ENCODE results near the gene EEPD1. TPM values are rescaled to one million over a fixed set of nuclear protein-coding genes. Genes with fewer than 3 reads are reported as not detected.
"Not testable (repeated sequence)": the region's sequence is repeated elsewhere in the genome, so short reads cannot be mapped to it uniquely, and the experiment has no call there.

EEPD1 gene
- 1.6 and 2.5 TPM in 2 replicates for polyA plus RNA-seq (2011; rRNA removed)
- polyA minus RNA-seq (2011; rRNA and poly(A)+ RNA removed) = 1.6 and 2.5 TPM in 2 replicates

- H3K27me3 ChIP-seq (ENCODE audit: control insufficient read depth, insufficient read depth, low read length) = no peaks in the 10 kb centered on the region
- no peaks in the 10 kb centered on the region for H3K36me3 ChIP-seq (ENCODE audit: control insufficient read depth, insufficient read depth, low read length)
- no peak for TF ChIP-seq CTCF (IDR thresholded peaks at IDR 0.05; ENCODE audit: insufficient read depth, low read depth, low read length)
- CTCF ChIA-PET = no interaction called here
- DNase-seq (ENCODE audit: low read depth) = peak; percentile 92
- peak within 1 kb of the TSS; percentile 75 for H3K4me3 ChIP-seq (ENCODE audit: low read depth, low read length)
- POLR2A ChIA-PET = interaction anchor here (0.6 kb wide), 1 partner anchor 125 kb away, joined by 3 read pairs; no protein-coding TSS in a partner anchor
These were observed at the start of gene EEPD1 for GRCh38 chr7:36152756-36153570. TSS of gene EEPD1 (plus strand) at chr7:36153254. CDS start at chr7:36154325, 1,071 bp downstream.

GRCh38 chr7:36103837-36104561, 49.1 kb upstream of the EEPD1 start:
- CTCF ChIA-PET = interaction anchor here (0.9 kb wide), 1 partner anchor 11 kb away, joined by 3 read pairs; no protein-coding TSS in a partner anchor
- Histone ChIP-seq H3K36me3 (ENCODE audit: control insufficient read depth, insufficient read depth, low read length) (no peaks in the 10 kb centered on the region), H3K4me3 (ENCODE audit: low read depth, low read length) (no peak overlapping the region), H3K27me3 (ENCODE audit: control insufficient read depth, insufficient read depth, low read length) (no peaks in the 10 kb centered on the region)
- no peak for TF ChIP-seq CTCF (IDR thresholded peaks at IDR 0.05; ENCODE audit: insufficient read depth, low read depth, low read length)
- POLR2A ChIA-PET = no interaction called here
- no peak for DNase-seq (ENCODE audit: low read depth)

- H3K36me3 ChIP-seq (ENCODE audit: control insufficient read depth, insufficient read depth, low read length); POLR2A ChIA-PET; H3K27me3 ChIP-seq (ENCODE audit: control insufficient read depth, insufficient read depth, low read length); H3K4me3 ChIP-seq (ENCODE audit: low read depth, low read length); DNase-seq (ENCODE audit: low read depth): not testable (repeated sequence)
- CTCF ChIA-PET = interaction anchor here (0.6 kb wide), 1 partner anchor 43 kb away, joined by 3 read pairs; no protein-coding TSS in a partner anchor
These were observed 45.8 kb upstream of the EEPD1 start for GRCh38 chr7:36106972-36107908.

GRCh38 chr7:36107926-36108631, 45.0 kb upstream of the EEPD1 start:
- no peak for TF ChIP-seq CTCF (IDR thresholded peaks at IDR 0.05; ENCODE audit: insufficient read depth, low read depth, low read length)
- CTCF ChIA-PET = no interaction called here

More at GRCh38 chr7:36107926-36108631, 45.0 kb upstream of the EEPD1 start:
- Histone ChIP-seq H3K4me3 (ENCODE audit: low read depth, low read length) (no peak overlapping the region), H3K36me3 (ENCODE audit: control insufficient read depth, insufficient read depth, low read length) (no peaks in the 10 kb centered on the region), H3K27me3 (ENCODE audit: control insufficient read depth, insufficient read depth, low read length) (no peaks in the 10 kb centered on the region)
- DNase-seq (ENCODE audit: low read depth) = no peak
- POLR2A ChIA-PET = no interaction called here
